Measurements from ENCODE around the gene TMEM271.

DNA sequence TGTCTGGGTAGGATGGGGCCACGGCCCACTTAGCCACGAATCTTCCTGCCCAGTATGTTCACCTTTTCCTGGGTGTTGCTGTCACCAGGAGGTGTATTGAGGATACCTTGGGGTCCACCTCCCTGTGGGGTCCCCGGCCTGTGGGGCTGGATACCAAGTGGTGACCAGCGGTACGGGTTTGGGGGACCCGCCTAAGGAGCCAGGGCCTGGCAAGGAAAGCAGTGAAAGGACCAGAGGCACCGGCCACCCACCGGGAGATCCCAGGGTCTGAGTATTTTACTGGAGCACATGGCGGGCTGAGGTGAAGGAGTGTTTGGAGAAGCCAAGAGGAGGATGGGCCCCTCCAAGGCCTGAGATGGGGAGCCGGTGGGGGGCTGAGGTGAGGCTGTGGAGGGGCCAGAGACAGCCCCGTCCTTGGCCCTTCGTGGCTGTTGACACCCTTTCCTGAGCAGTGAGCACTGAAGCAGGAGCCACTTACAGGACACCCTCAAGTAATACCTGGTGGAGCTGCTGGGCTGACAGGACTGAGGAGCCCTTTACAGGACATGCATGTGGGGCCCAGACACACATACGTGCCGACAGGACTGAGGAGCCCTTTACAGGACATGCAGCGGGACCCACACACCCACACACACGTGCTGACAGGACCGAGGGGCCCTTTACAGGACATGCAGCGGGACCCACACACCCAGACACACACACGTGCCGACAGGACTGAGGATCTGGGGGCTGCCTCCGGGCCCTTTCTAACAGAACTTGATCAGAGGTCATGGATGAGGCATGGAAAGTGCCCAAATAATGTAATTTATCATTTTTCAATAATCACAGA is 38.4 kb downstream of the TMEM271 start:
- TF ChIP-seq YY1 (IDR thresholded peaks at IDR 0.05; ENCODE audit: low read depth) (no peak), RAD21 (IDR thresholded peaks at IDR 0.05; ENCODE audit: low read depth) (no peak), TAF1 (IDR thresholded peaks at IDR 0.05; ENCODE audit: low read depth) (no peak), EP300 (IDR thresholded peaks at IDR 0.05; ENCODE audit: borderline replicate concordance) (no peak), FOXM1 (IDR thresholded peaks at IDR 0.05; ENCODE audit: borderline replicate concordance, low read depth) (no peak), EGR1 (IDR thresholded peaks at IDR 0.05) (no peak), CEBPB (IDR thresholded peaks at IDR 0.05) (no peak), NFIC (IDR thresholded peaks at IDR 0.05) (no peak), TEAD4 (IDR thresholded peaks at IDR 0.05) (no peak), CREB1 (IDR thresholded peaks at IDR 0.05; ENCODE audit: low read depth) (no peak), TCF12 (IDR thresholded peaks at IDR 0.05; ENCODE audit: low read depth) (no peak)
- TF ChIP-seq, protein P1, sequence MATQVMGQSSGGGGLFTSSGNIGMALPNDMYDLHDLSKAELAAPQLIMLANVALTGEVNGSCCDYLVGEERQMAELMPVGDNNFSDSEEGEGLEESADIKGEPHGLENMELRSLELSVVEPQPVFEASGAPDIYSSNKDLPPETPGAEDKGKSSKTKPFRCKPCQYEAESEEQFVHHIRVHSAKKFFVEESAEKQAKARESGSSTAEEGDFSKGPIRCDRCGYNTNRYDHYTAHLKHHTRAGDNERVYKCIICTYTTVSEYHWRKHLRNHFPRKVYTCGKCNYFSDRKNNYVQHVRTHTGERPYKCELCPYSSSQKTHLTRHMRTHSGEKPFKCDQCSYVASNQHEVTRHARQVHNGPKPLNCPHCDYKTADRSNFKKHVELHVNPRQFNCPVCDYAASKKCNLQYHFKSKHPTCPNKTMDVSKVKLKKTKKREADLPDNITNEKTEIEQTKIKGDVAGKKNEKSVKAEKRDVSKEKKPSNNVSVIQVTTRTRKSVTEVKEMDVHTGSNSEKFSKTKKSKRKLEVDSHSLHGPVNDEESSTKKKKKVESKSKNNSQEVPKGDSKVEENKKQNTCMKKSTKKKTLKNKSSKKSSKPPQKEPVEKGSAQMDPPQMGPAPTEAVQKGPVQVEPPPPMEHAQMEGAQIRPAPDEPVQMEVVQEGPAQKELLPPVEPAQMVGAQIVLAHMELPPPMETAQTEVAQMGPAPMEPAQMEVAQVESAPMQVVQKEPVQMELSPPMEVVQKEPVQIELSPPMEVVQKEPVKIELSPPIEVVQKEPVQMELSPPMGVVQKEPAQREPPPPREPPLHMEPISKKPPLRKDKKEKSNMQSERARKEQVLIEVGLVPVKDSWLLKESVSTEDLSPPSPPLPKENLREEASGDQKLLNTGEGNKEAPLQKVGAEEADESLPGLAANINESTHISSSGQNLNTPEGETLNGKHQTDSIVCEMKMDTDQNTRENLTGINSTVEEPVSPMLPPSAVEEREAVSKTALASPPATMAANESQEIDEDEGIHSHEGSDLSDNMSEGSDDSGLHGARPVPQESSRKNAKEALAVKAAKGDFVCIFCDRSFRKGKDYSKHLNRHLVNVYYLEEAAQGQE (IDR thresholded peaks at IDR 0.05; ENCODE audit: low read depth) = no peak
- TF ChIP-seq, protein P2, sequence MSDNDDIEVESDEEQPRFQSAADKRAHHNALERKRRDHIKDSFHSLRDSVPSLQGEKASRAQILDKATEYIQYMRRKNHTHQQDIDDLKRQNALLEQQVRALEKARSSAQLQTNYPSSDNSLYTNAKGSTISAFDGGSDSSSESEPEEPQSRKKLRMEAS (IDR thresholded peaks at IDR 0.05) = no peak
- TF ChIP-seq, protein P3, sequence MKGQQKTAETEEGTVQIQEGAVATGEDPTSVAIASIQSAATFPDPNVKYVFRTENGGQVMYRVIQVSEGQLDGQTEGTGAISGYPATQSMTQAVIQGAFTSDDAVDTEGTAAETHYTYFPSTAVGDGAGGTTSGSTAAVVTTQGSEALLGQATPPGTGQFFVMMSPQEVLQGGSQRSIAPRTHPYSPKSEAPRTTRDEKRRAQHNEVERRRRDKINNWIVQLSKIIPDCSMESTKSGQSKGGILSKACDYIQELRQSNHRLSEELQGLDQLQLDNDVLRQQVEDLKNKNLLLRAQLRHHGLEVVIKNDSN (IDR thresholded peaks at IDR 0.05) = no peak

Measured in Ishikawa (cell line).